Smooth muscle cell of the brain vasculature (primary cell): ENCODE measurements around the gene KCNT1.

Source experiments
- DNase-seq: peaks from one replicate; pipeline ENCODE4 v3.0.0-alpha.2; 2012; ENCODE audit warnings: low read depth, low spot score

KCNT1 gene

GRCh38 chr9:135819905-135820304, 117.9 kb downstream of the KCNT1 start:
- DNase-seq, result no peak

DNA sequence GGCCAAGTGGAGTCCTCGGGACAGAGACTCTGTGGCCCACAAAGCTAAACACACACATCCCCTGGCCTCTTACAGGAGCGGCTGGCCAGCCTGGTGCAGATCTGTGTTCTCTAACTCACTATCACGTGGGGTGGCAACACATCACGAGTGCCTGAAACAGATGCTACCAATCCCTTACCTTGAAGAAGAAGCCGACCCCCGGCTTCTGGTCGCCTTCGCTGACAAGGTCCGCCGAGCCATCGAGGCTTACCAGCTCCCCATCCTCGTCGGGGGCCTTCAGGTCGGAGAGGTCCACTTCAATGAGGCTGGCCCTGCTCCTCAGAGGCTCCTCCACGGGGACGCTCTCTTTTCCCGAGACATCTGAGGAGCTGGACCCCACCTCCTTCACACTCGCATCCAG, 118.7 kb downstream of the KCNT1 start:
- DNase-seq, result no peak

- DNase-seq, result no peak
These were observed 119.1 kb downstream of the KCNT1 start for GRCh38 chr9:135821116-135821515.

- DNase-seq, result no peak
These were observed 119.9 kb downstream of the KCNT1 start for GRCh38 chr9:135821733-135822373.

DNA sequence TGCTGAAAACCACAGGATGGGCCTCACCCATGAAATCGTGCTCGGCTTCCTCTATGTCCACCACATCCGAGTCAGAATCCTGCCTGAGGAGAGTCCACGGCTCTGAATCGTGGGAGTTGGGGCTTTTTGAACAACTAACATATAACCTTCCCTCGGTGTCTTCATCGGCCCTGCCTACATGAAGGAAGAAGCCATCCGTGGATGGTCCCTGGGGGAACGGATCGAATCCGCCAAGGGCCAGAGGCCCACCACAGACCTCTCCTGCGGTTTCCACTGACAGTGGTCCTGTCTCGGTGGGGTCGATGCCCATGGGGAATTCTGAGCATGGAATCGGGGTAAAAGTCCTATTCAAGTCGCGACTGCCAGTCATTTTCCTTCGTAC, 120.4 kb downstream of the KCNT1 start:
- no peak for DNase-seq

- DNase-seq, result no peak
These were observed 121.1 kb downstream of the KCNT1 start for GRCh38 chr9:135823036-135823435.

GRCh38 chr9:135825435-135826187, 123.6 kb downstream of the KCNT1 start:
- DNase-seq, result no peak

- no peak for DNase-seq
These were observed 124.2 kb downstream of the KCNT1 start for GRCh38 chr9:135826188-135826545.

GRCh38 chr9:135827301-135827700, 125.3 kb downstream of the KCNT1 start:
- no peak for DNase-seq

- DNase-seq, result no peak
These were observed 126.0 kb downstream of the KCNT1 start for GRCh38 chr9:135827866-135828580.

DNA sequence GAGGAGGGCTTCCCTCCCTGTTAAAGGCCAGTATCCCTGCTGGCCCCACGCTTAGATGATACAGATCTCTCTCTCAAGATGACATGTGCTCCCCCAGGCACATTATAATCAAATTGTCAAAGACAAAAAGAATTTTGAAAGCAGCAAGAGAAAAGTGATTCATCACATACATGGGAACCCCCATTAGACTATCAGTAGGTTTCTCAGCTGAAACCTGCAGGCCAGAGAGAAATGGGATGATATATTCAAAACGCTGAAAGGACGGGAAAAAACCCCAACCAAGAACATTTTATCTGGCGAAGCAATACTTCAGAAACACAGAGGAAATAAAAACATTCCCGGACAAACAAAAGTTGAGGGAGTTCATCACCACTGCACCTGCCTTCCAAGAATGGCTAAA, 126.7 kb downstream of the KCNT1 start:
- no peak for DNase-seq

DNA sequence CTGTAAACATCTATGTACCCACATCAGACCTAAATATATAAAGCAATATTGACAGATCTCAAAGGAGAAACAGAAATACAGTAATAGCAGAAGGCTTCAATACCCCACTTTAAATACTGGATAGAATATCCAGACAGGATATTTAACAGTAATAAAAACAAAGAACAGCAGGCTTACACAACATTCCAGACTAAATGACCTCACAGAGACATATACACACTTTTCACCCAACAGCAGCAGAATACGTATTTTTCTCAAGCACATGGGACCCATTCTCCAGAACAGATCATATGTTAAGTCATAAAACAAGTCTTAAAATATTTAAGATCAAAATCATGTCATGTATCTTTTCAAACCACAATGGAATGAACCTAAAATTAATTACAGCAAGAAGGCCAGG, 128.5 kb downstream of the KCNT1 start:
- DNase-seq, result no peak

DNA sequence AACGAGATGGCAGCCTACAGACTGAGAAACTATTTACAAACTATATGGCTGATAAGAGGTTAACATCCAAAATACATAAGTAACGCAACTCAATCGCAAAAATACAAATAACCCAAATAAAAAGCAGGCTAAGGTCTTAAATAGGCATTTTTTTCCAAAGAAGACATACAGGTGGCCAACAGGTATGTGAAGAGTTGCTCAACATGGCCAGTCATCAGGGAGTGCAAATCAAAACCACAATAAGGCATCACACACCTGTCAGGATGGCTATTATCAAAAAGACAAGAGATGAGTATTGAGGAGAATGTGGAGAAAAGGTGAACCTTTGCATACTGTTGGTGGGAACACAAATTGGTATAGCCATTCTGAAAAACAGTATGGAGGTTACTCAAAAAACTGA, 131.9 kb downstream of the KCNT1 start:
- no peak for DNase-seq

GRCh38 chr9:135835131-135835530, 133.1 kb downstream of the KCNT1 start:
- DNase-seq, result no peak

DNA sequence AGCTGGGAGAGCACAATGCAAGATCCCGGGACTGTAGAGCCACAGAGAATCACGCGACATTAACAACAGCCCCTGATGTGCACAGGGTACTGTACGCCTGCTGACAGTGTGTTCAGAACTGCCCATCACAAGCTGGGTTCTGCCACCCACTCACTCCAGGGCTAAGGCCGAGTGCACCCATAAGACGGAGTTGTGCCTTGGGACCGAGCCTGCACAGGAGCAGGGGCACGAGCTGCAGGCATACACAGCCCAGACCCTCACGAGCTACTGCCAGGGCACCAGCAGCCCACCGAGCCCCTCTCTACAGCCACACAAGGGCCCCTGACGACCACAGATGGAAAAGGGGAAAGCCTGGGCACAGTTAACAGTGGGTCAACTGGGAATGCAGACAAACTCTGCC, 137.5 kb downstream of the KCNT1 start:
- DNase-seq, result no peak

- DNase-seq, result no peak
These were observed 138.1 kb downstream of the KCNT1 start for GRCh38 chr9:135840107-135840506.

DNA sequence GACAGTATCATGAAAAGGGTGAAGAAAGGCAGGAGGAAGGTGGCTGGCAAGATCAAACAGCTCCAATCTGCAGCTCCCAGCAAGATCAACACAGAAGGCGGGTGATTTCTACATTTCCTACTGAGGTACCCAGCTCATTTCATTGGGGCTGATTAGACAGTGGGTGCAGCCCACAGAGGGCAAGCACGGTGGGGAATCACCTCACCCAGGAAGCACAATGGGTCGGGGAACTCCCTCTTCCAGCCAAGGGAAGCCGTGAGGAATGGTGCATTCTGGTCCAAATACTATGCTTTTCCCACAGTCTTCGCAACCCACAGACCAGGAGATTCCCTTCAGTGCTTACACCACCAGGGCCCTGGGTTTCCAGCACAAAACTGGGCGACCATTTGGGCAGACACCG, 138.6 kb downstream of the KCNT1 start:
- no peak for DNase-seq
